Measurements from ENCODE around the gene ADAMTS8. TPM values are rescaled to one million over a fixed set of nuclear protein-coding genes. Genes with fewer than 3 reads are reported as not detected.
A peak's percentile ranks its signal among the peaks of the same experiment; 100 is the strongest.
"Not testable (repeated sequence)": the region's sequence is repeated elsewhere in the genome, so short reads cannot be mapped to it uniquely, and the experiment has no call there.

ADAMTS8 gene
- total RNA-seq, 1 experiment from 2014 or later: not detected

DNA sequence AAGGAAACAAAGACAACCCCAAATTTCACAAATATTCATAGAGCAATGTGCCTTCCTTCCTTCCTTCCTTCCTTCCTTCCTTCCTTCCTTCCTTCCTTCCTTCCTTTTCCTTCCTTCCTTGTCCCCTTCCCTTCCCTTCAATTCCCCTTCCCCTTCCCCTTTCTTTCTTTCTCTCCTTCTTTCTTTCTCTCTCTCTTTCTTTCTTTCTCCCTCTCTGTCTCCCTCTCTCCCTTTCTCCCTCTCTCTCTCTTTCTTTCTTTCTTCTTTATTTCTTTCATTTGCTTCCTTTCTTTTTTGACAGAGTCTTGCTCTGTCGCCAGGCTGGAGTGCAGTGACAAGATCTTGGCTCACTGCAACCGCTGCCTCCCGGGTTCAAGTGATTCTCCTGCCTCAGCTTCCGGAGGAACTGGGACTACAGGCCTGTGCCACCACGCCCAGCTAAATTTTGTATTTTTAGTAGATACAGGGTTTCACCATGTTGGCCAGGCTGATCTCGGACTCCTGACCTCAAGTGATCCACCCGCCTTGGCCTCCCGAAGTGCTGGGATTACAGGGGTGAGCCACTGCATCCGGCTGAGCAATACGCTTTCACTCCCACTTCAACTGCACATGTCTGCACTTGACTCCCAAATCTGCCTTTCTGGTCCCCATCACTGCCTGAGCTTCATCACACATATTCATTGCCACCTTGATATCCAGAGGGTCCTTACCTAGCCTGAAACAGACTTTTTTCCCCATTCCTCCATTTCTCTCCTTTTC is 10.2 kb upstream of the ADAMTS8 start:
- DNase-seq (ENCODE audit: low read depth): not testable (repeated sequence)

GRCh38 chr11:130437848-130438247 is 9.4 kb upstream of the ADAMTS8 start:
- DNase-seq (ENCODE audit: low read depth): no peak

DNA sequence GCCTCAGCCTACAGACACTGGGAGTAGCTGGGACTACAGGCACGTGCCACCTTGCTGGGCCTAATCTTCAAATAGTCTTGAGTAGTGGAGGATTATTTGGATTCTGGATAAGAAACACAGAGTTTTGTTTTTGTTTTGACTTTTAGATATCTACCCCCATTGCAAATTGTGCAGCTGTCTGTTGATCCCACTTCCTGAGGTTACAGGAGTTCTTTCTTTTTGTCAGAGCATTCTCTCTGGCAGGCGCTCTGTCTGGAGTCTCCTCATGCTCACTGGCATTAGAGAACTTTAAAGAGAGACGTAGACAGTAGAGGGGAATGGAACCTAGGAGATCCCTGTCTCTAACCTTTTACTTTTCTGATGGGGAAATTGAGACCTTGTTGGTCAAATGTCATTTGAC is 7.8 kb upstream of the ADAMTS8 start:
- DNase-seq (ENCODE audit: low read depth): no peak

DNA sequence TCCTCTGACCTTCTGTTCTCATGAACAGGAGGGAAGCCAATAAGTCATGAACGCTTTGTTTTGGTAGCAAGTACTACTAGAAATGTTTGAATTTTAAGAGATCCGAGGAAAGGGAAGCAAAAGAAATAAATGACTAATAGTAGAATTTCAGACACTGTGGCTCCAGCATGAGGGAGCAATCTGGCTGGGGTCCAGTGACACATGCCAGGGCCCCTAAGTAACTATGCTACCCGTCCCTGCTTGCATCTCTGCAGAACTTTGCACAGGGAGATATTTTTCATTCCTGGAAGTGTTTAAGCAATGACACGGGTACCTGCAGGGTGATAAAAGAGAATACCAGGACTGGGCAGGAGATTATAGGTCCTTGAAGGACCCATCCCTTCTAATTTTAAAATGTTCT is 7.3 kb upstream of the ADAMTS8 start:
- DNase-seq (ENCODE audit: low read depth): peak; percentile 73

- peak; percentile 80 for DNase-seq (ENCODE audit: low read depth)
Observed at GRCh38 chr11:130434521-130435223, 6.3 kb upstream of the ADAMTS8 start.

GRCh38 chr11:130433357-130433756 is 4.9 kb upstream of the ADAMTS8 start:
- DNase-seq (ENCODE audit: low read depth): no peak

- DNase-seq (ENCODE audit: low read depth): no peak
Observed at GRCh38 chr11:130431801-130432200, 3.4 kb upstream of the ADAMTS8 start.

DNA sequence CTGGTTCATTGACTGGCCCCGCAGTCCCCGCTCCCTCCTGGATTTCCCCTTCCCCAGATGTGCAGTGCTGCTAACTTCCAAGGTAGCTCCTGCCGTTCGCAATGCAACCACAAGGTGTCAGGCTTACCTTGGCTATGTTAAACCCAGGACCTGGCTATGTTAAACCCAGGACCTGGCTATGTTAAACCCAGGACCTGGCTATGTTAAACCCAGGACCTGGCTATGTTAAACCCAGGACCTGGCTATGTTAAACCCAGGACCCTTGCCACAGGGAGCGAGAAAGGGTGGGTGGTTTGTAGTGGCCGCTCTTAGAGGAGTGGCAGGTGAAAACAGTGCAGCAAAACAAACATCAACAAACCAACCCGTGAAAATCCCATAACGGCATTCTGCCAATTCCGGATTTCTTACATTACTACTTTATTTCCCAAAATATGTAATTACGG is 2.9 kb upstream of the ADAMTS8 start:
- peak; percentile 61 for DNase-seq (ENCODE audit: low read depth)

DNA sequence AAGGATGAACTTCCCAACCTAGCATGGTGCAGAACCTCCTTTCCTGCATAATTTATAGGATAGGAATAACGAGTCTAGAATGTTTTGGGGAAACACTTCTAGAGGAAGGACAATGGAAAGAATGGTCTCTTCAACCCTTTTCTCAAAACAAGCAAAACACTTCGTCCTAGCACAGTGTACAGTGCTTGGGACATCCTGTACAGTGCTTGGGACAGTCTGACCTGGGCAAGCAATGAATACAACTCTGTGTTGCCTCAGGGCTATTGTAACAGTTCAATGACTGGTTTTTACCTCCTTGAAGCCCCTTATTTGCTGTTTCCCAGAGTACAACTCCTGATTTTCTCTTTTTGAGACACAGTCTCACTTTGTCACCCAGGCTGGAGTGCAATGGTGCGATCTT is 1.6 kb upstream of the ADAMTS8 start:
- no peak for DNase-seq (ENCODE audit: low read depth)

DNA sequence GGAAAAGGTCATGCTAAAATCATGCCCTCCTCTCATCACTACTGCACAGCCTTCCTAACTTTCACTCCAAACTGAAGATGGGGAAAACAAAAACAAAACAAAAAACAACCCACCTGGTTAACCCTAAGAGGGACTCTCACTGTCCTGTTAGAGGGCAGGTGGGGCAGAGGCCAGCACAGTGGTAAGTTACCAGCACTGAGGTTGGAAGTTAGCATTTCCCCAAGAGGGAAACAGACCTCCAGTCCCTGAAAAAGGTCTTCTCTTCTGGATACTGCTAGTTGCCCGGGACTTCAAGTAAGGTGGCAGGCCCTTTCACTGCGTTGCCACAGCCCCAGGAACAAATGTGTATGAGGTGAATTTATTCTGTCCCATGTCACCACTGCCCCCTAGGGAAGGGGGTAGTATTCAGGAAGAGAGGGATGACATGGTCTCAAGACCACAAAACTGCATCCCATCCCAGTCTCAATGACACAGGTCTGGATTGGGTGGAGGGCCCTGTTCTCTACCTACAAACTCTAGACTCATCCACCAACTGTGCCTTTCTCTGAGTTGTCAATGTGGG is 792 bp upstream of the ADAMTS8 start:
- no peak for DNase-seq (ENCODE audit: low read depth)

DNA sequence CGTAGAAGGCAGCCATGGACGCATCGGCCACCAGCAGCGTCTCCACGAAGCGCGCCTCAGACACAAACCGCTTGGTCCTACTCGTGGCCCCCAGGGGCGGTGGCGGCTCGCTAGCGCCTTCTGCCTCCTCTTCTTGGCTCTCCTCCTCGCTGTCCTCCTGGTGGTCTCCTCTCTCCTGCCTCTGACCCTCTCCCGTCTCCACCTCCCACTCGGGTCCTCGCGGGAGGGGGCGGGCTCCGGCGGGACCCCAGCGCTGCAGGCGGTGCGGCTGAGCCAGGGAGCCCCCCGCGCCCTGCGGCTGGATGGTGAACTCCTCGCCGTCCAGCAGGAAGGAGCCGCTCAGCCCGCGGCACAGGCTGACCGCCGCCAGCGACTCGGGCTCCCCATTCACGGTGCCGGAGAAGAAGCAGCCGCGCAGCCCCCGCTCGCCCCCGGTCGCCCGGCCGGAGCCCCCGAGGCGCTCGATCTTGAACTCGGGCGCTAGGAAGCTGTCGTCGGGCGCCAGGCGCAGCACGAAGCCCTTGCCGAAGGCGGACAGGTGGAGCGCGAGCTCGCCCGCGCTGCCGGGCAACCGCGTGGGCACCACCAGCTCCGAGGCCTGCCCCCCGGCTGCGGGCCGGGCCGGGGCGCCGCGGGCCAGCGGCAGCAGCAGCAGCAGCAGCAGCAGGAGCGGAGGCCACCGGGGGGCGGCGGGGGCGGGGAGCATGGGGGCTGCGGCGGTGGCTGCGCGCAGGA is 661 bp downstream of the ADAMTS8 start:
- DNase-seq (ENCODE audit: low read depth): no peak

DNA sequence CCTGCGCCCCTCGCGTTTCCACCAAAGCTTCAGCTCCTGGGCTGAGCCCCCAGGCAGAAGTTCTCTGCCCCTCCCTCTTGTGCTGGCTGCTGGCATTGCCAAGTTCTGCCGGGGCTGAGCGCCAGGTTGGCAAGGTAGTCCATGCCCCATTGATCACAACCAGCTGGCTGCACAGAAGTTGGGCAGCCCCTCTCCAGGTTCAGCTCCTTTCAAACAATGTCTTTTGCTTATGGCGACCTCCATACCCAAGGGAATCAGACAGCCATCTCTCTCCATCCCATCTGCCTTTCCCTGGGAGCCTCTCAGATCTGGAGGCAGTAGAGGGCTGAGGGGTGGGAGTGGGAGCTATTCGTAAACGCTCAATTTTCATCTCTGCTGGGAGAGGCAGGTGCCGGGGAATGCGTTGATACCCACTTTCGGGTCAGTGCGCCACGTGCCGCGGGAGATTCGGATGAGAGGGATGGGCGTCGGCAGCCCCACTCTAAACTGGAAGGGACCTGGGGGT is 1.5 kb downstream of the ADAMTS8 start:
- DNase-seq (ENCODE audit: low read depth): no peak

DNA sequence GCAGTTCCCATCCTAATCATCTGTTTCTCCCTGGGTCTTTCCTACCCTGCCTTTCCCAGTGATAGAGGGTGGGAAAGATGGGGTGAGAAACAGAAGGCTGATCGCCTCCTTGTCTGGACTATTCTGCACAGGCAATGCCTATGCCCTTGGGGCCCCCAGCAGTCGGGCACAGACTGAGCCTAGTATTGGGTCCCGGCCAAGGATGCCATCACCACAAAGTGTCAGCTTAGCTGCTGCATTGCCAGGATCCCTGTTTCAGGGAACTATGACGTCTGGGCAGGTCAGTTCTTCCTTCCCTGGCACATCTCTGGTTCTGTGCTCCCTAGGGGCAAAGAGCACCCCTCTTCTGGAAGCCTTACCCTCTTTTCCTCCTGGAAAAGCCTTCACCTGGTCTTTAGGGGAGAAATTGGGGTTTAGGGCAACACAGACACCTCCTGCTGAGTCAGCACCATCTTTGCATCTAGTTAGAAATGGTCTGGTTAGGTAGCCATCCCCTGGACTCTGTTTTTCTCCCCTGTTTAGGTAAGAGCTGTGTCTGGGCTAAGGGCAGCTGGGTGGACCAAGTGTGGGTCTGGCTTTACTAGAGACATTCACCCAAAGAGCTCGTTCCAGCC is 2.1 kb downstream of the ADAMTS8 start:
- DNase-seq (ENCODE audit: low read depth): no peak

DNA sequence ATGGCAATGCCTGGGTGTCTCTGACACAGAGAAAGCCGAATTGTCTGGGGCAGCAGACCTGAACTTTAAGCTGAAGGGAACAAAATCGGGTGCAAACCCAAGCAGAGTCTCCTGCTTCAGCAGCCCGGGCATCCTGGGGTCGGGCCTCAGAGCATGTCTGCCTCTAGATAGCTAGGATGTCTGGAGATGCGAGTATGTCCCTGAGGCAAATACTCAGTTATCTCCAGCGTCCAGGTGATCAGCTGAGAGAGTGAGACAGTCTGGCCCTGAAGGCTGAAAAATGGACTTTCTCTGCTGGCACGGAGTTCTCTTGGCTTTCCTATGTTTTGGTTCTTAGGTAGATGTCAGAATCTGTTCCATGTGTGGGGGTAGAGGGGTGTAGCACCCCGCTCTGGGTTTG is 3.3 kb downstream of the ADAMTS8 start:
- DNase-seq (ENCODE audit: low read depth): no peak

- no peak for DNase-seq (ENCODE audit: low read depth)
Observed at GRCh38 chr11:130424613-130425140, 3.7 kb downstream of the ADAMTS8 start.

DNA sequence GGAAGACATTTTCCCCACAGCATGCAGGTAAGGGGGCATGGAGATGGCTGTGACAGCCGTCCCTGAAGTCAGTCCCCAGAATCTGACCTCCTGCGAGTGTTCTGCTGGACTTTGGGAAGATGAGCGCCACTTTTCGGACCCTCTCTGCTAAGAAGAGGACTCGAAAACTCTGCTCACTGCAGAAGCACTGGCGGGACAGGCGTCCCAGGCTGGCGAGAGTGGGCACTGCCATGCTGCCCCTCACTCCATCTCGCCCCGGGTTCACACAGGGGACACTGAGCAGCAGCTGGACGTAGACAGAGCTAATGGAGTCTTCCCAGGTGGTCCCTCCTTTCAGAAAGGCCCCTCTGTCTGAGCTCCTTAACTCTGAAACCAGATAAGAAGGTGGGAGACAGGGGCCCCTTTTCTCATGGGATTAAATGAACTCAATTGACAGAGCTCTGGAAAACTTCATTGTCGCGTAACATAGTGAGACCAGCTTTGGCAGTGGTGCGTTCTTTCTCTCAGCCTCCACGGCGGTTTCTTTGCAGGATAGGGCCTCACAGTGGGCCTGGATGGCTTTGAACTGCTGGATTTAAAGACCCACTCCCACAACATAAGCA is 4.8 kb downstream of the ADAMTS8 start:
- DNase-seq (ENCODE audit: low read depth): no peak

GRCh38 chr11:130422251-130422995 is 6.0 kb downstream of the ADAMTS8 start:
- DNase-seq (ENCODE audit: low read depth): no peak

- DNase-seq (ENCODE audit: low read depth): no peak
Observed at GRCh38 chr11:130421697-130422096, 6.7 kb downstream of the ADAMTS8 start.

GRCh38 chr11:130421199-130421585 is 7.2 kb downstream of the ADAMTS8 start:
- DNase-seq (ENCODE audit: low read depth): no peak

- DNase-seq (ENCODE audit: low read depth): no peak
Observed at GRCh38 chr11:130420478-130421198, 7.8 kb downstream of the ADAMTS8 start.

Measured in M059J (cell line).